Trophoblast cell (in vitro differentiated cells and primary cell): ENCODE data around the gene ZMYND8.

Source experiments
- DNase-seq, 2 donors: peaks; one replicate each; pipeline ENCODE4 v3.0.0-alpha.2; 2016
- H2AFZ ChIP-seq: 2 replicates; pipeline ENCODE4 v1.6.1; 2013; ENCODE audit warnings: low read length, moderate library complexity, mild to moderate bottlenecking; ENCODE audit not compliant: insufficient read depth, poor library complexity
- H2AK5ac ChIP-seq: 2 replicates; pipeline ENCODE4 v1.6.1; 2013; ENCODE audit warnings: mild to moderate bottlenecking, low read length
- H2BK120ac ChIP-seq: 2 replicates; pipeline ENCODE4 v1.6.1; 2013; ENCODE audit warnings: low read length, mild to moderate bottlenecking, moderate library complexity; ENCODE audit not compliant: insufficient read depth, poor library complexity
- H2BK12ac ChIP-seq: 2 replicates; pipeline ENCODE4 v1.6.1; 2013; ENCODE audit warnings: mild to moderate bottlenecking, low read length, moderate library complexity
- H2BK5ac ChIP-seq: 2 replicates; pipeline ENCODE4 v1.6.1; 2013; ENCODE audit warnings: low read length, low read depth, moderate library complexity, mild to moderate bottlenecking; ENCODE audit not compliant: poor library complexity
- H3K14ac ChIP-seq: 2 replicates; pipeline ENCODE4 v1.6.1; 2013; ENCODE audit warnings: mild to moderate bottlenecking, low read length
- H3K18ac ChIP-seq: 2 replicates; pipeline ENCODE4 v1.6.1; 2013; ENCODE audit warnings: mild to moderate bottlenecking, low read length
- H3K23ac ChIP-seq: 2 replicates; pipeline ENCODE4 v1.6.1; 2013; ENCODE audit warnings: low read length
- H3K27ac ChIP-seq: 2 replicates; pipeline ENCODE4 v1.5.1; 2013; ENCODE audit warnings: low read depth, mild to moderate bottlenecking, inconsistent platforms, low read length, moderate library complexity
- H3K27me3 ChIP-seq: 2 replicates; pipeline ENCODE4 v1.6.1; 2013; ENCODE audit warnings: inconsistent platforms, mild to moderate bottlenecking, low read length, moderate library complexity; ENCODE audit not compliant: insufficient read depth
- H3K36me3 ChIP-seq, 2 experiments: 1 replicate in 1 of 2; 2 replicates in 1 of 2; pipeline ENCODE4 v1.6.1; 2013; ENCODE audit warnings: low read length in 2 of 2, mild to moderate bottlenecking in 2 of 2, moderate library complexity in 1 of 2; ENCODE audit not compliant: insufficient read depth in 2 of 2, control insufficient read depth in 1 of 2
- H3K4ac ChIP-seq: 2 replicates; pipeline ENCODE4 v1.6.1; 2013; ENCODE audit warnings: low read depth, mild to moderate bottlenecking, low read length, moderate library complexity
- H3K4me1 ChIP-seq, 2 experiments: 1 replicate in 1 of 2; 2 replicates in 1 of 2; pipeline ENCODE4 v1.6.1; 2013; ENCODE audit warnings: low read length in 2 of 2, mild to moderate bottlenecking in 2 of 2, moderate library complexity in 1 of 2; ENCODE audit not compliant: insufficient read depth in 2 of 2, control insufficient read depth in 1 of 2
- H3K4me2 ChIP-seq: 2 replicates; pipeline ENCODE4 v1.6.1; 2013; ENCODE audit warnings: inconsistent platforms, mild to moderate bottlenecking, low read length, moderate library complexity
- H3K4me3 ChIP-seq: 2 replicates; pipeline ENCODE4 v1.5.1; 2013; ENCODE audit warnings: mild to moderate bottlenecking, low read depth, low read length, inconsistent platforms
- H3K79me1 ChIP-seq: one replicate; pipeline ENCODE4 v1.6.1; 2013; ENCODE audit warnings: low read length
- H3K79me2 ChIP-seq: 2 replicates; pipeline ENCODE4 v1.6.1; 2013; ENCODE audit warnings: low read length, mild to moderate bottlenecking; ENCODE audit not compliant: control insufficient read depth, insufficient read depth, poor library complexity
- H3K9ac ChIP-seq: 2 replicates; pipeline ENCODE4 v1.6.1; 2013; ENCODE audit warnings: mild to moderate bottlenecking, low read length
- H3K9me3 ChIP-seq: 2 replicates; pipeline ENCODE4 v1.6.1; 2013; ENCODE audit warnings: low read depth, mild to moderate bottlenecking, control low read depth, inconsistent platforms, low read length; ENCODE audit not compliant: insufficient read depth
- H4K12ac ChIP-seq: 2 replicates; pipeline ENCODE4 v1.6.1; 2013; ENCODE audit warnings: low read depth, mild to moderate bottlenecking, low read length, moderate library complexity
- H4K8ac ChIP-seq: 2 replicates; pipeline ENCODE4 v1.6.1; 2013; ENCODE audit warnings: low read depth, mild to moderate bottlenecking, low read length, moderate library complexity
- H4K91ac ChIP-seq: one replicate; pipeline ENCODE4 v1.6.1; 2013; ENCODE audit warnings: low read depth, mild to moderate bottlenecking, low read length, moderate library complexity
- WGBS: extraction: QIAGEN DNeasy Blood & Tissue Kit; methylation state at CpG from one replicate; pipeline ENCODE4 v1.1.7; 2013; ENCODE audit warnings: missing lambda C conversion rate; ENCODE audit not compliant: insufficient read length, insufficient coverage; ENCODE audit errors: extremely low coverage; 5-methylcytosine and 5-hydroxymethylcytosine counted together

The ZMYND8 gene

DNA sequence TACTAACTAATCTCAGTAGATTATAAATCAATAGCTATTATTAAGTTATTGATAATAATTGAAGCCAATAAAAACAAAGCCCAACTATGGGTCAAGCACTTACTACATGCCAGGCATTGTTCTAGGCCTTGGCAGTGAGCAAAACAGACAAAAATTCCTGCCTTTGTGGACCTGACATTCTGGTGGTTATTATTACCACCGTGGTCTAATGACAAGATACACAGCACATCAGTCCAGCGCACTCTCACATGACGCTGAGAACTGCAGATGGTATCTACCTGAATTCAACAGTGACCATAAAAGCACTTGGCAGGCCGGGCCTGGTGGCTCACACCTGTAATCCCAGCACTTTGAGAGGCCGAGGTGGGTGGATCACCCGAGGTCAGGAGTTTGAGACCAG is 121.4 kb downstream of the ZMYND8 start:
- no peak overlapping the region for H2AK5ac ChIP-seq
- no peak overlapping the region for H3K9ac ChIP-seq
- peaks cover 3% of the 10 kb centered on the region for H3K9me3 ChIP-seq
- no peak overlapping the region for H3K4me3 ChIP-seq
- H2BK12ac ChIP-seq: no peak overlapping the region
- DNase-seq: no peak
- no peak overlapping the region for H3K4ac ChIP-seq
- no peaks in the 10 kb centered on the region for H3K27me3 ChIP-seq
- H3K23ac ChIP-seq: no peak overlapping the region
- H3K79me1 ChIP-seq: no peaks in the 10 kb centered on the region
- no peaks in the 10 kb centered on the region for H3K79me2 ChIP-seq
- no peak overlapping the region for H4K12ac ChIP-seq
- H2BK5ac ChIP-seq: no peak overlapping the region
- no peak overlapping the region for H3K18ac ChIP-seq
- peaks cover 37 to 50% of the 10 kb centered on the region in 2 experiments for H3K36me3 ChIP-seq
- WGBS: no CpG with 5 or more reads among the region's 6 CpGs
- H3K27ac ChIP-seq: no peak overlapping the region
- H3K4me2 ChIP-seq: no peak overlapping the region
- H3K14ac ChIP-seq: no peak overlapping the region
- H3K4me1 ChIP-seq: peaks cover 0 to 6% of the 10 kb centered on the region in 2 experiments
- H2AFZ ChIP-seq: no peak overlapping the region
- no peak overlapping the region for H4K91ac ChIP-seq
- H4K8ac ChIP-seq: no peak overlapping the region
- no peak overlapping the region for H2BK120ac ChIP-seq

DNA sequence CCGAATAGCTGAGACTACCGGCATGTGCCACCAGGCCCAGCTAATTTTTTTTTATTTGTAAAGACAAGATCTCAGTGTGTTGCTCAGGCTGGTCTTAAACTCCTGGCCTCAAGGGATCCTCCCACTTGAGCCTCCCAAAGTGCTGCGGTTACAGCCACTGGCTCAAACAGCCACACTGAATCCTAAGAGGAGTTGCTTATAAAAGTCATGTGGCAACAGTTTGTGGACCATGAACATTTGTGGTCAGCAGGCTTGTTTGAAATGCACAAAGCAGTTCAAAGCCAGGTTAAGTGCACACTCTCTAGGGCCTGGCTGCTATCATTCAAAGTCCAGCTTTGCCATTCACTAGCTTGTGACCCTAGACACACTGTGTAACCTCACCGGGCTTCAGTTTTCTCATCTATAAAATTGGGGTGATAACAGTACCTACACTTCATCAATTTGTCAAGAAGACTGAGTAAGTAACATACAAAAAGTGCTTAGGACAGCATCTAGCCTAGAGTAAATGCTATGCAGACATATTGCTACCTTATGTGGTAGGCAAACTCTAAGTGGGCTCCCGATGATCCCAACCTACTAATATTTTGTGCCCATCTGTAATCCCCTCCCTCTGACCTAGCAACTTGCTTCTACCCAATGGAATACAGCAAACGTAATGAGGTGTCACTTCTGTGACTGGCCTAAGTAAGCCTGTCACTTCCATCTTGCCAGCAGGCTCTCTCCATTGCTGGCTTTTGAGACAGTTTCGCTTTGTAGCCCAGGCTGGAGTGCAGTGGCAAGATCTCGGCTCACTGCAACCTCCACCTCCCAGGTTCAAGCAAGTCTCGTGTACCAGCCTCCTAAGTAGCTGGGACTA is 122.9 kb downstream of the ZMYND8 start:
- H2BK5ac ChIP-seq: no peak overlapping the region
- no peak overlapping the region for H4K8ac ChIP-seq
- H3K79me1 ChIP-seq: no peaks in the 10 kb centered on the region
- H3K14ac ChIP-seq: no peak overlapping the region
- H3K4ac ChIP-seq: no peak overlapping the region
- peaks cover 0 to 6% of the 10 kb centered on the region in 2 experiments for H3K4me1 ChIP-seq
- no peaks in the 10 kb centered on the region for H3K79me2 ChIP-seq
- H4K91ac ChIP-seq: no peak overlapping the region
- H2BK120ac ChIP-seq: no peak overlapping the region
- no peaks in the 10 kb centered on the region for H3K27me3 ChIP-seq
- DNase-seq: no peak
- H3K27ac ChIP-seq: no peak overlapping the region
- no peak overlapping the region for H3K4me3 ChIP-seq
- peaks cover 3% of the 10 kb centered on the region for H3K9me3 ChIP-seq
- no peak overlapping the region for H2AFZ ChIP-seq
- no peak overlapping the region for H3K4me2 ChIP-seq
- H3K18ac ChIP-seq: no peak overlapping the region
- no peak overlapping the region for H2AK5ac ChIP-seq
- H3K23ac ChIP-seq: no peak overlapping the region
- H3K9ac ChIP-seq: no peak overlapping the region
- H4K12ac ChIP-seq: no peak overlapping the region
- peaks cover 37 to 53% of the 10 kb centered on the region in 2 experiments for H3K36me3 ChIP-seq
- no peak overlapping the region for H2BK12ac ChIP-seq
- no CpG with 5 or more reads among the region's 9 CpGs for WGBS

DNA sequence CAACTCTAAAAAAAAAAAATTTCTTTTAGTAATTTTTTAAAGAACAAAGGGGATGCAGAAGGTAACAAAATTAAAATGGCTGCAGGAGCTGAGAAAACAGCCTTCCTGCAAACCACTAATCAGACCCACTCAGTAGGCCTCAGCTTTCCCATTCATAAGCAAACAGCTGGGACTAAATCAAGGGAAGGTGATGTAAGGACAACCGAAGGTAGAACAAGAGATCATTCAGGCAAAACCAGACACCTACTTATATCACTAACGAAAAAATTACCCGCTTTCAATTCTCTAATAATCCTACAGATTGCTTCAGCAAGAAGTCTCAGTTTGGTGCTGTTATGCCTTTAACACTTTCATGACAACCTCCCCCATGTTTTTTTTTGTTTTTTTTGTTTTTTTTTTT is 124.0 kb downstream of the ZMYND8 start:
- no peak overlapping the region for H2BK5ac ChIP-seq
- no peak overlapping the region for H3K4ac ChIP-seq
- no peak overlapping the region for H3K23ac ChIP-seq
- no peak overlapping the region for H3K27ac ChIP-seq
- no peak overlapping the region for H4K91ac ChIP-seq
- no peak overlapping the region for H3K4me2 ChIP-seq
- no peaks in the 10 kb centered on the region for H3K79me1 ChIP-seq
- H2AK5ac ChIP-seq: no peak overlapping the region
- no peak overlapping the region for H3K4me3 ChIP-seq
- no peak overlapping the region for H3K18ac ChIP-seq
- H3K36me3 ChIP-seq: peaks cover 37 to 55% of the 10 kb centered on the region in 2 experiments
- 100% methylated on average over 2 of the region's 3 CpGs for WGBS
- H4K8ac ChIP-seq: no peak overlapping the region
- no peak overlapping the region for H2BK120ac ChIP-seq
- no peaks in the 10 kb centered on the region for H3K27me3 ChIP-seq
- H2AFZ ChIP-seq: no peak overlapping the region
- H2BK12ac ChIP-seq: no peak overlapping the region
- H3K9me3 ChIP-seq: peaks cover 3% of the 10 kb centered on the region
- DNase-seq: no peak
- no peak overlapping the region for H4K12ac ChIP-seq
- no peak overlapping the region for H3K14ac ChIP-seq
- H3K4me1 ChIP-seq: peaks cover 0 to 6% of the 10 kb centered on the region in 2 experiments
- no peak overlapping the region for H3K9ac ChIP-seq
- H3K79me2 ChIP-seq: no peaks in the 10 kb centered on the region

DNA sequence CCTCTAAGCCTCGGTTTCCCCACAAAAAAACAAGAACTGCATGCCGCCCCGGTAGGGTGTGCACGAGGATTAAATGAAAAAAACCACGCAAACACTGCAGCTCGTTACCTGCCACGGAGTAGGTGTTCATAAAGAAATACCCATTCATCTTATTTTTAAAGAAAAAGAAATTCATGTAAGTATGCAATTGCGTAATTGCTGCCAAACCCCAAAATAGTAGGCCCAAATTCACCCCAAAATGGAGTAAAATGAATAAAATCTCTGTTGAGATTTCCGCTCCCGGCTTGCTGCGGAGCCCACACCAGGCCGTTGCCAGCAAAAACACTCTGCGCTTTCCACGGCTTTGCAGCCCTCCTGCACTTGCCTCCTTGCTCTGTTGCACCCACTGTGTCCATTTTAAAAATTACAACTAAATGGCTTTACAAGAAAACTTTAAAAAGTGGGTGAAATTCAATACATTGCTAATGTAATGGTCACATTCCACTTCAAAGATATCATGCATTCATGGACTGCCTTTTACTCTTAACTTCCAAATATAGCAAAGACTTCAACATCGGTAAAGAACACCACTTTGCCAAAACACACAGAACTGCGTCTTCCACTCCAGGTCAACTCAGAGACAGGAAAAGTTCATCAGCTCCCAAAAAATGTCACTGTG is 125.0 kb downstream of the ZMYND8 start:
- Histone ChIP-seq H4K12ac (no peak overlapping the region), H4K8ac (no peak overlapping the region), H2BK5ac (no peak overlapping the region), H3K4ac (no peak overlapping the region), H3K79me2 (no peaks in the 10 kb centered on the region), H2BK120ac (no peak overlapping the region), H3K27ac (peak overlapping the region; percentile 20), H3K4me3 (no peak overlapping the region), H3K4me1 (peaks cover 0 to 6% of the 10 kb centered on the region in 2 experiments), H3K14ac (no peak overlapping the region), H3K4me2 (no peak overlapping the region), H3K23ac (no peak overlapping the region), H2AFZ (no peak overlapping the region), H2BK12ac (no peak overlapping the region), H4K91ac (no peak overlapping the region), H3K9me3 (peaks cover 3% of the 10 kb centered on the region), H3K79me1 (no peaks in the 10 kb centered on the region), H3K18ac (no peak overlapping the region), H3K9ac (no peak overlapping the region), H3K36me3 (peaks cover 40 to 54% of the 10 kb centered on the region in 2 experiments), H3K27me3 (no peaks in the 10 kb centered on the region), H2AK5ac (no peak overlapping the region)
- DNase-seq: no peak
- WGBS: no CpG with 5 or more reads among the region's 16 CpGs
